ENCODE data around the gene WTIP. TPM values are rescaled to one million over a fixed set of nuclear protein-coding genes. Genes with fewer than 3 reads are reported as not detected.
"Not testable (repeated sequence)": the region's sequence is repeated elsewhere in the genome, so short reads cannot be mapped to it uniquely, and the experiment has no call there.

WTIP gene
- total RNA-seq, 1 donor from 2014 or later: 15.1 TPM

- H3K36me3 Mint-ChIP-seq (ENCODE audit: low read depth): peaks cover 29% of the 10 kb centered on the region
- no peaks in the 10 kb centered on the region for H3K27me3 Mint-ChIP-seq (ENCODE audit: low read depth)
- no peak for DNase-seq (ENCODE audit: low read depth, low spot score)
- no peaks in the 10 kb centered on the region for H3K4me1 Mint-ChIP-seq
- TF ChIP-seq, protein P1, sequence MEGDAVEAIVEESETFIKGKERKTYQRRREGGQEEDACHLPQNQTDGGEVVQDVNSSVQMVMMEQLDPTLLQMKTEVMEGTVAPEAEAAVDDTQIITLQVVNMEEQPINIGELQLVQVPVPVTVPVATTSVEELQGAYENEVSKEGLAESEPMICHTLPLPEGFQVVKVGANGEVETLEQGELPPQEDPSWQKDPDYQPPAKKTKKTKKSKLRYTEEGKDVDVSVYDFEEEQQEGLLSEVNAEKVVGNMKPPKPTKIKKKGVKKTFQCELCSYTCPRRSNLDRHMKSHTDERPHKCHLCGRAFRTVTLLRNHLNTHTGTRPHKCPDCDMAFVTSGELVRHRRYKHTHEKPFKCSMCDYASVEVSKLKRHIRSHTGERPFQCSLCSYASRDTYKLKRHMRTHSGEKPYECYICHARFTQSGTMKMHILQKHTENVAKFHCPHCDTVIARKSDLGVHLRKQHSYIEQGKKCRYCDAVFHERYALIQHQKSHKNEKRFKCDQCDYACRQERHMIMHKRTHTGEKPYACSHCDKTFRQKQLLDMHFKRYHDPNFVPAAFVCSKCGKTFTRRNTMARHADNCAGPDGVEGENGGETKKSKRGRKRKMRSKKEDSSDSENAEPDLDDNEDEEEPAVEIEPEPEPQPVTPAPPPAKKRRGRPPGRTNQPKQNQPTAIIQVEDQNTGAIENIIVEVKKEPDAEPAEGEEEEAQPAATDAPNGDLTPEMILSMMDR (conservative IDR thresholded peaks at IDR 0.05): no peak
- no peak overlapping the region for H3K27ac Mint-ChIP-seq (ENCODE audit: unreplicated experiment)
- H3K4me3 Mint-ChIP-seq: no peak overlapping the region
- no peaks in the 10 kb centered on the region for H3K9me3 Mint-ChIP-seq
Measured at GRCh38 chr19:34459614-34460013, 21.9 kb upstream of the WTIP start.

DNA sequence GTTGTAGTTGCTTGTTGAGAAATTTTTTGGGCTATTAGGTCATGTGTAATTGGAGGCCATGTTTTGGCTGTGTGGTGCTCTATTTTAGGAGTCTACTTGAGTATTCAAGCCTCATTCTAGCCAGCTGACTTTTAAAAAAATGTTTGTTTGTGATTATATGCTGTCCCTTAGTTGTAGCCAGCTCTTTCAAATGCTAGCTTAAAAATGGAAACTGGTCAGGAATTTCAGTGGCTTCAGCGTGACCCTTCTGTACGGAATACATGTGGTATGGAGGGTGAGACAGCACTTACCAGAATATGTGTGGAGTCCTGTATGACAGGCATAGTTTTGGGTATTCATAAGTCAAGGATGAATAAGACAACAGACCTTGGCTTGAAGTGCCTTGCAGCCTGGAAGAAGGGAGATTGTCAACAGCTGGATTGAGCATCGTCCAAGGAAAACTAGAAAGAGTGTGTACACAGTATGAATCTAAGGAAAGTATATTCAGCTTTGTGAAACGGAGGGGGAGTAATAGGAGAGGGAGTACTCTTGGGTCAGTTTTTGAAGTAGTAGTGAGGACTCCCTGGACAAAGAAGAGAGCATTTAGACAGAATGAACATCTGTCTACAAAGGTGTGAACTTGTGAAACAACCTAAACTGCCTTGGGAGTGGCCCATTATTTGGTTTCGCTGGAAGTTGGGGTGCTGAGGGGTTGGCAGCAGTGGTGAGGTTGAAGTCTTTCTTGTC, 20.0 kb upstream of the WTIP start:
- peaks cover 25% of the 10 kb centered on the region for H3K36me3 Mint-ChIP-seq (ENCODE audit: low read depth)
- no peak overlapping the region for H3K27ac Mint-ChIP-seq (ENCODE audit: unreplicated experiment)

DNA sequence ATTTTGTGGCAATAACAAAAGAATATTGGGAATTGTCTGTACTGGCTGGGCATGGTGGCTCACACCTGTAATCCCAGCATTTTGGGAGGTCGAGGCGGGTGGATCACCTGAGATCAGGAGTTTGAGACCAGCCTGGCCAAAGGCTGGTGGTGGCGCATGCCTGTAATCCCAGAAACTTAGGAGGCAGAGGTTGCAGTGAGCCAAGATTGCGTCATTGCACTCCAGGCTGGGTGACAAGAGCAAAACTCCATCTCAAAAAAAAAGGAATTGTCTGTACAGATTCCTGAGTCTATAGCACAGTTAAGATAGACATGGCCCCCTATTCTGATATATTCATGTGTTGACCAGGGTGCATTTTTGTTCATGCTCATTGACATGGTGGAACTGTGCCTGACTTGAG, 16.8 kb upstream of the WTIP start:
- not testable (repeated sequence) for H3K27ac Mint-ChIP-seq (ENCODE audit: unreplicated experiment); H3K27me3 Mint-ChIP-seq (ENCODE audit: low read depth); DNase-seq (ENCODE audit: low read depth, low spot score); H3K9me3 Mint-ChIP-seq; H3K4me3 Mint-ChIP-seq; H3K4me1 Mint-ChIP-seq
- peaks cover 25% of the 10 kb centered on the region for H3K36me3 Mint-ChIP-seq (ENCODE audit: low read depth)

More for the DNA sequence above, 20.0 kb upstream of the WTIP start:
- H3K4me3 Mint-ChIP-seq: no peak overlapping the region
- TF ChIP-seq, protein P1 (conservative IDR thresholded peaks at IDR 0.05): no peak
- H3K27me3 Mint-ChIP-seq (ENCODE audit: low read depth): no peaks in the 10 kb centered on the region
- no peaks in the 10 kb centered on the region for H3K4me1 Mint-ChIP-seq
- DNase-seq (ENCODE audit: low read depth, low spot score): no peak
- H3K9me3 Mint-ChIP-seq: no peaks in the 10 kb centered on the region

- H3K4me3 Mint-ChIP-seq: no peak overlapping the region
- H3K27me3 Mint-ChIP-seq (ENCODE audit: low read depth): no peaks in the 10 kb centered on the region
- TF ChIP-seq, protein P1 (conservative IDR thresholded peaks at IDR 0.05): no peak
- no peak overlapping the region for H3K27ac Mint-ChIP-seq (ENCODE audit: unreplicated experiment)
- peaks cover 19% of the 10 kb centered on the region for H3K36me3 Mint-ChIP-seq (ENCODE audit: low read depth)
- no peaks in the 10 kb centered on the region for H3K4me1 Mint-ChIP-seq
- DNase-seq (ENCODE audit: low read depth, low spot score): no peak
- H3K9me3 Mint-ChIP-seq: no peaks in the 10 kb centered on the region
Measured at GRCh38 chr19:34468409-34468808, 13.1 kb upstream of the WTIP start.

- not testable (repeated sequence) for H3K9me3 Mint-ChIP-seq; H3K27me3 Mint-ChIP-seq (ENCODE audit: low read depth); H3K4me1 Mint-ChIP-seq; H3K27ac Mint-ChIP-seq (ENCODE audit: unreplicated experiment); H3K4me3 Mint-ChIP-seq; DNase-seq (ENCODE audit: low read depth, low spot score)
- peaks cover 21% of the 10 kb centered on the region for H3K36me3 Mint-ChIP-seq (ENCODE audit: low read depth)
Measured at GRCh38 chr19:34469026-34469425, 12.5 kb upstream of the WTIP start.

GRCh38 chr19:34471906-34472700, 9.5 kb upstream of the WTIP start:
- no peak overlapping the region for H3K27ac Mint-ChIP-seq (ENCODE audit: unreplicated experiment)
- H3K4me1 Mint-ChIP-seq: no peaks in the 10 kb centered on the region
- H3K27me3 Mint-ChIP-seq (ENCODE audit: low read depth): peaks cover 3% of the 10 kb centered on the region
- H3K36me3 Mint-ChIP-seq (ENCODE audit: low read depth): peaks cover 18% of the 10 kb centered on the region
- TF ChIP-seq, protein P1 (conservative IDR thresholded peaks at IDR 0.05): no peak
- no peaks in the 10 kb centered on the region for H3K9me3 Mint-ChIP-seq
- no peak overlapping the region for H3K4me3 Mint-ChIP-seq
- no peak for DNase-seq (ENCODE audit: low read depth, low spot score)

Data from neural crest cell (in vitro differentiated cells).